ENCODE results near the gene ALOXE3.

ALOXE3 gene

DNA sequence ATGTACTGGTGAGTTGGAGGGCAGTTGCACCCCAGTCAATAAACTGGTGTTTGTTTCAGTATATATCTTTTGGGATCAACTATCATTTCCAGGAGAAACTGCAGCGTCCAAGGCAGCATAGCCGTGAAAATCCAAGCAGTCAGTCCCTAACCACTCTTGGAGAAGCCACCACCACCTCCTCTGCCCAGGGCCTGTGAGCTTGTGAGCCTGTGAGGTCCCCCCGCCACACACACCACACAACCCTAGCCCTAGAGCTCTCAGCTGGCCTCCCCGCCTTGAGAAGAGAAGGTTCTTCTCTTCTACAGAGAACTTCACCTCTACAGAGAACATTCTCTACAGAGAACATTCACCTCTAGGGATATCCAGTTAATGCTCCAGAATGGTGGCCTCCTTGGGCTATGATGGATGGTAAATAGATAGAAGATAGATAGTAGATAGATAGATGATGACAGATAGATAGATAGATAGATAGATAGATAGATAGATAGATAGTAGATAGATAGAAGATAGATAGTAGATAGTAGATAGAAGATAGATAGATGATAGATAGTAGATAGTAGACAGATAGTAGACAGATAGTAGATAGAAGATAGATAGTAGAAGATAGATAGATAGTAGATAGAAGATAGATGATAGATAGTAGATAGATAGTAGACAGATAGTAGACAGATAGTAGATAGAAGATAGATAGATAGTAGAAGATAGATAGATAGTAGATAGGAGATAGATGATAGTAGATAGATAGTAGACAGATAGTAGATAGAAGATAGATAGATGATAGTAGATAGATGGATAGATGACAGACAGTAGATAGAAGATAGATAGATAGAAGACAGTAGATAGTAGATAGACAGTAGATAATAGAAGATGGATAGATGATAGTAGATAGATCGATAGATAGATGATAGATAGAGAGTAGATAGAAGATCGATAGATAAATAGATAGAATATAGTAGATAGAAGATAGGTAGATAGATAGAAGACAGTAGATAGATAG, 65.8 kb downstream of the ALOXE3 start:
- Mint-ChIP-seq H3K4me3 (no peak overlapping the region), H3K4me1 (peaks cover 4% of the 10 kb centered on the region), H3K9me3 (no peaks in the 10 kb centered on the region), H3K27ac (no peak overlapping the region), H3K27me3 (peaks cover 3% of the 10 kb centered on the region), H3K36me3 (no peaks in the 10 kb centered on the region)

DNA sequence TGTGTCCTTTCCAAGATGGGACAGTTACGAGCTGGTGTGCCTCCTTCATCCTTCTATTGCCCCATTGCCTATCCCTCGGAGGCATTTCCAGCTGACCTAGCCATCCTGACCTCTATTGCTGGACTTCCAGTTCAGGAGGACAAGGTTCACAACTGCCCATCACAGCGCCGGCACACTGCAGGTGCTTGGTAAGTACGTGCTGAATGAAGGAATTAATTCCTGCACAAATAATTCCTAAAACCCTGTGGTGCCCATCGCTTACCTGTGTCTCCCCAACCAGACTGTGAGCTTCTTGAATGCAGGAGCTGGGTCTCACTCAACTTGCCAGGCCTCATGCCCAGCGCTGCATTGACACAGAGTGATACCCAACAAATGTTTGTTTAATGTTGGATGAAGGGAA, 66.5 kb downstream of the ALOXE3 start:
- peaks cover 4% of the 10 kb centered on the region for H3K4me1 Mint-ChIP-seq
- no peaks in the 10 kb centered on the region for H3K9me3 Mint-ChIP-seq
- peak overlapping the region; percentile 15 for H3K27ac Mint-ChIP-seq
- no peaks in the 10 kb centered on the region for H3K36me3 Mint-ChIP-seq
- H3K27me3 Mint-ChIP-seq: peaks cover 2% of the 10 kb centered on the region
- no peak overlapping the region for H3K4me3 Mint-ChIP-seq

DNA sequence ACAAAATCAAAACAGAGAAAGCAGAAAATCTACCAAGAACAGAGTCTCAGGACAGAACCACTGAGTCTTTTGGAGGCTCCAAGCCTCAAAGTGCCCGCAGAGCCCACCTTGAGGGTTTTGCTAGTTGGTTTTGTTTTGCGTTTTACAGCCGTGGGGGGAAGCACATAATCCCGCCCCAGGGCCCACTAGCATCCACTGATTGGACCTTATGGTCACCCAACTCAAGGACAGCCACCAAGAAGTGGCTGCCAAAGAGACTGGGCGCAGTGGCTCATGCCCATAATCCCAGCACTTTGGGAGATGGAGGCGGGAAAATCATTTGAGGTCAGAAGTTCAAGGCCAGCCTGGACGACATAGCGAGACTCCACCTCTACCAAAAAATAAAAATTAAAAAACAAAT, 69.6 kb downstream of the ALOXE3 start:
- Mint-ChIP-seq H3K27me3 (no peaks in the 10 kb centered on the region), H3K9me3 (no peaks in the 10 kb centered on the region), H3K4me1 (no peaks in the 10 kb centered on the region), H3K27ac (no peak overlapping the region), H3K36me3 (no peaks in the 10 kb centered on the region), H3K4me3 (no peak overlapping the region)

DNA sequence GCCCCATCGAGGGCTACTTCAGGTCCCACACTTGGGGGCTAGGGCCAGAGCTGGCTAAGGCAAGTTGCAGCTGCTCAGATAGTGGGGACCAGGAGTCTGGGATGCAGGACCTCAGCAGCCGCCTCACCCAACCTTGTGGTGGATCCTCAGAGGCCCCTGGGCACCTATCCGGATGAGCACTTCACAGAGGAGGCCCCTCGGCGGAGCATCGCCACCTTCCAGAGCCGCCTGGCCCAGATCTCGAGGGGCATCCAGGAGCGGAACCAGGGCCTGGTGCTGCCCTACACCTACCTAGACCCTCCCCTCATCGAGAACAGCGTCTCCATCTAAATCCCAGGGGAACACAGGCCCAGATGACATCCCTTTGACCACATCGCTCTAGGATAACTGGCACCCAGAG, 70.1 kb downstream of the ALOXE3 start:
- Mint-ChIP-seq H3K4me3 (no peak overlapping the region), H3K27ac (no peak overlapping the region), H3K4me1 (no peaks in the 10 kb centered on the region), H3K9me3 (no peaks in the 10 kb centered on the region), H3K27me3 (no peaks in the 10 kb centered on the region), H3K36me3 (no peaks in the 10 kb centered on the region)

DNA sequence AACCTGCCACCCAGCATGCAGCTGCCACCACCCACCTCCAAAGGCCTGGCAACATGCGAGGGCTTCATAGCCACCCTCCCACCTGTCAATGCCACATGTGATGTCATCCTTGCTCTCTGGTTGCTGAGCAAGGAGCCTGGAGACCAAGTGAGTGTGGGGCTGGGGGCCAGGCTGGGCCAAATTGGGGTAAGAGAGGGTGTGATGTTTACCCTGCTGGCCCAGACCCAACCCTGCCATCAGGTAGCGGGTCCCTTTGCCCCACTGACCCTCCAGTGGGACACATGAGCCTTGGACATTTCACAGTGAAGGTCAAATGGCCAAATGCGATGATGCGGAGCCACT, 70.6 kb downstream of the ALOXE3 start:
- H3K27ac Mint-ChIP-seq: no peak overlapping the region
- H3K36me3 Mint-ChIP-seq: no peaks in the 10 kb centered on the region
- no peaks in the 10 kb centered on the region for H3K4me1 Mint-ChIP-seq

DNA sequence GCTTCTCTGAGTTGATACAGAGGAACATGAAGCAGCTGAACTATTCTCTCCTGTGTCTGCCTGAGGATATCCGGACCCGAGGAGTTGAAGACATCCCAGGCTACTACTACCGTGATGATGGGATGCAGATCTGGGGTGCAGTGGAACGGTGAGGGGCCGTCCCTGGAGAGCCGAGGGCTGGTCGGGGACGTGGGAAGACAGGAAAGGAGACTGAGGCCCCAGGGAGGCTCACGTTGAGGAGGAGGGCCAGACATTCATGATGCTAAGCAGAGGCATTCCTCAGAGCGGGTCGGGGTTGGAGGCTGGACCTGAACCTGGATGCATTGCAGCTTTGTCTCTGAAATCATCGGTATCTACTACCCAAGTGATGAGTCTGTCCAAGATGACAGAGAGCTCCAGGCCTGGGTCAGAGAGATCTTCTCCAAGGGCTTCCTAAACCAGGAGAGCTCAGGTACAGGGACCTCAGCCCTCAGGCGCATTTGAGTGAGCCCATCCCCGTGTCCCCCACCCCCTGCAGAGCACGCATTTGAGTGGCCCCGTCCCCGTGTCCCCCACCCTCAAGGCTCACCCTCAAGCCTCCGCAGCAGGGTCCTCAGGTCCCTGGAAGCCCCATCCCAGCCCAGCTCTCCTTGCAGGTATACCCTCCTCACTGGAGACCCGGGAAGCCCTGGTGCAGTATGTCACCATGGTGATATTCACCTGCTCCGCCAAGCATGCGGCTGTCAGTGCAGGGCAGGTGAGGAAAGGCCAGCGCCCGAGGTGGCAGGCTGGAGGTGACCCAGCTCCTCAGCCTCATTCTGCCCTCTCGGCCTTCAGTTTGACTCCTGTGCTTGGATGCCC, 71.2 kb downstream of the ALOXE3 start:
- Mint-ChIP-seq H3K36me3 (no peaks in the 10 kb centered on the region), H3K4me1 (no peaks in the 10 kb centered on the region), H3K27ac (no peak overlapping the region), H3K27me3 (no peaks in the 10 kb centered on the region), H3K4me3 (no peak overlapping the region), H3K9me3 (no peaks in the 10 kb centered on the region)

More for the DNA sequence above, 70.6 kb downstream of the ALOXE3 start:
- H3K27me3 Mint-ChIP-seq: no peaks in the 10 kb centered on the region
- no peak overlapping the region for H3K4me3 Mint-ChIP-seq
- H3K9me3 Mint-ChIP-seq: no peaks in the 10 kb centered on the region

DNA sequence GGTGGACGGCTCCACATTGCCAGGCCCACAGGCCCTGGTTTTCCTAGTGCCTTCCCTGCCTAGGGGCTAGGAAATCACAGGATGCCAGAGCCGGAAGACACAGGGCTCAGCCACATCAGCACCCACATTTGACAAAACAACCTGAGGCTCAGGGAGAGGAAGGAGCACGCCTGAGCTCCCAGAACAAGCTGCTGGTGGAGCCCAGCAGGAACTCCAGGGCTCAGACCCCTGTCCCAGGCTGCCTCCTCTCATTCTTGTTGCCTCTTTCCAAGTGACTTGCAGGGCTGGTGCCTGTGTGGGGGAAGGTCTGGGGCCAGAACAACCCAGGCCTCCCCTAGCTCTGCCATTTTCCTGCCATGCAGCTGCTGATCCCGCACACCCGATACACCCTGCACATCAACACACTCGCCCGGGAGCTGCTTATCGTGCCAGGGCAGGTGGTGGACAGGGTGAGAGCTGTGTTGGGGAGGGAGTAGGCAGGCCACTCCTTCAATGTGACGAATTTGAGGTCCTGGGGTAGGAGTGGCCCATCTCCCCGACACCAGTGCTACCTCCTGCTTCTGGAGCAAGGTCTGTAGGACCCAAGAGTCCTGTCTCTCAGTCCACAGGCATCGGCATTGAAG, 71.9 kb downstream of the ALOXE3 start:
- Mint-ChIP-seq H3K36me3 (no peaks in the 10 kb centered on the region), H3K4me3 (no peak overlapping the region), H3K4me1 (no peaks in the 10 kb centered on the region), H3K27ac (no peak overlapping the region), H3K27me3 (no peaks in the 10 kb centered on the region), H3K9me3 (no peaks in the 10 kb centered on the region)
